BJ (cell line): ENCODE measurements around the gene TUFT1. TPM values are rescaled to one million over a fixed set of nuclear protein-coding genes. Genes with fewer than 3 reads are reported as not detected.
"Not testable (repeated sequence)": the region's sequence is repeated elsewhere in the genome, so short reads cannot be mapped to it uniquely, and the experiment has no call there.

Experiments used
- CTCF ChIA-PET: fragments of 350-600 bp; formaldehyde crosslinking; extraction: SDS; loops from one replicate; lab custom pipeline; 2021; ENCODE audit warnings: antibody characterized with exemption, inconsistent platforms; lab: Yijun Ruan, JAX
- POLR2A ChIA-PET: fragments of 300-600 bp; sonication (Branson Sonifier 250); formaldehyde crosslinking; extraction: SDS; loops from one replicate; lab custom pipeline; 2021; ENCODE audit warnings: antibody characterized with exemption; lab: Charles Lee
- DNase-seq: peaks from one replicate; pipeline ENCODE4 v3.0.0-alpha.2; 2011; ENCODE audit warnings: low read depth
- H3K27me3 ChIP-seq: 2 replicates; pipeline ENCODE4 v1.6.0; 2011; ENCODE audit warnings: low read length; ENCODE audit not compliant: control insufficient read depth, insufficient read depth
- H3K36me3 ChIP-seq: 2 replicates; pipeline ENCODE4 v1.5.1; 2011; ENCODE audit warnings: low read length; ENCODE audit not compliant: control insufficient read depth, insufficient read depth
- H3K4me3 ChIP-seq: 2 replicates; pipeline ENCODE4 v1.5.1; 2011; ENCODE audit warnings: low read depth, mild to moderate bottlenecking, control low read depth, low read length
- polyA plus RNA-seq: library from polyadenylated mRNA; depleted of rRNA; stranded (reverse); fragments of >200 nt; gene quantifications from 2 replicates; pipeline ENCODE4 v1.2.3, GENCODE V29; 2011
- TF ChIP-seq, protein P1 (sequence below): IDR thresholded peaks from 2 replicates; pipeline ENCODE4 v1.5.1; 2011; ENCODE audit warnings: low read depth, mild to moderate bottlenecking, control low read depth, inconsistent platforms, low read length, moderate library complexity; ENCODE audit not compliant: insufficient read depth

The TUFT1 gene
- polyA plus RNA-seq, 1 experiment: 14.3 TPM

DNA sequence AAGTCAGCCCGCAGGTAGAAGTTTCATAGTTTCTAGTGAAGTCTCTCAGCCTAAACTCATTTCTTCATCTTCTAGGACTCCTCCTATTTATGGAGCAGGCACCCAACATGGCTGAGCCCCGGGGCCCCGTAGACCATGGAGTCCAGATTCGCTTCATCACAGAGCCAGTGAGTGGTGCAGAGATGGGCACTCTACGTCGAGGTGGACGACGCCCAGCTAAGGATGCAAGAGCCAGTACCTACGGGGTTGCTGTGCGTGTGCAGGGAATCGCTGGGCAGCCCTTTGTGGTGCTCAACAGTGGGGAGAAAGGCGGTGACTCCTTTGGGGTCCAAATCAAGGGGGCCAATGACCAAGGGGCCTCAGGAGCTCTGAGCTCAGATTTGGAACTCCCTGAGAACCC lies 21.7 kb upstream of the TUFT1 start:
- POLR2A ChIA-PET: no interaction called here
- no peaks in the 10 kb centered on the region for H3K36me3 ChIP-seq

DNA sequence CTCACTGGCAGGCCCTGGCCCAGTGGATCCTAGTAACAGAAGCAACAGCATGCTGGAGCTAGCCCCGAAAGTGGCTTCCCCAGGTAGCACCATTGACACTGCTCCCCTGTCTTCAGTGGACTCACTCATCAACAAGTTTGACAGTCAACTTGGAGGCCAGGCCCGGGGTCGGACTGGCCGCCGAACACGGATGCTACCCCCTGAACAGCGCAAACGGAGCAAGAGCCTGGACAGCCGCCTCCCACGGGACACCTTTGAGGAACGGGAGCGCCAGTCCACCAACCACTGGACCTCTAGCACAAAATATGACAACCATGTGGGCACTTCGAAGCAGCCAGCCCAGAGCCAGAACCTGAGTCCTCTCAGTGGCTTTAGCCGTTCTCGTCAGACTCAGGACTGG lies 21.2 kb upstream of the TUFT1 start:
- CTCF ChIA-PET: interaction anchor here (1.2 to 4.6 kb wide), 3 partner anchors 15 to 75 kb away, joined by 3 to 24 read pairs (median 7); no protein-coding TSS in a partner anchor
- TF ChIP-seq, protein P1, sequence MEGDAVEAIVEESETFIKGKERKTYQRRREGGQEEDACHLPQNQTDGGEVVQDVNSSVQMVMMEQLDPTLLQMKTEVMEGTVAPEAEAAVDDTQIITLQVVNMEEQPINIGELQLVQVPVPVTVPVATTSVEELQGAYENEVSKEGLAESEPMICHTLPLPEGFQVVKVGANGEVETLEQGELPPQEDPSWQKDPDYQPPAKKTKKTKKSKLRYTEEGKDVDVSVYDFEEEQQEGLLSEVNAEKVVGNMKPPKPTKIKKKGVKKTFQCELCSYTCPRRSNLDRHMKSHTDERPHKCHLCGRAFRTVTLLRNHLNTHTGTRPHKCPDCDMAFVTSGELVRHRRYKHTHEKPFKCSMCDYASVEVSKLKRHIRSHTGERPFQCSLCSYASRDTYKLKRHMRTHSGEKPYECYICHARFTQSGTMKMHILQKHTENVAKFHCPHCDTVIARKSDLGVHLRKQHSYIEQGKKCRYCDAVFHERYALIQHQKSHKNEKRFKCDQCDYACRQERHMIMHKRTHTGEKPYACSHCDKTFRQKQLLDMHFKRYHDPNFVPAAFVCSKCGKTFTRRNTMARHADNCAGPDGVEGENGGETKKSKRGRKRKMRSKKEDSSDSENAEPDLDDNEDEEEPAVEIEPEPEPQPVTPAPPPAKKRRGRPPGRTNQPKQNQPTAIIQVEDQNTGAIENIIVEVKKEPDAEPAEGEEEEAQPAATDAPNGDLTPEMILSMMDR: no peak
- no peak for DNase-seq
- Histone ChIP-seq H3K27me3 (peaks cover 2% of the 10 kb centered on the region; the same call in 1 of the 2 replicates), H3K36me3 (no peaks in the 10 kb centered on the region), H3K4me3 (no peak overlapping the region)
- POLR2A ChIA-PET: no interaction called here

More for the DNA sequence above, 21.7 kb upstream of the TUFT1 start:
- no peak for DNase-seq
- CTCF ChIA-PET: interaction anchor here (1.2 to 4.6 kb wide), 3 partner anchors 16 to 74 kb away, joined by 3 to 24 read pairs (median 7); no protein-coding TSS in a partner anchor
- TF ChIP-seq, protein P1: no peak
- Histone ChIP-seq H3K27me3 (peaks cover 2% of the 10 kb centered on the region; the same call in 1 of the 2 replicates), H3K4me3 (no peak overlapping the region)

- ChIA-PET POLR2A (no interaction called here), CTCF (interaction anchor here (1.1 to 4.6 kb wide), 4 partner anchors 12 to 75 kb away, joined by 3 to 24 read pairs (median 5); no protein-coding TSS in a partner anchor)
- Histone ChIP-seq H3K27me3 (peaks cover 4% of the 10 kb centered on the region), H3K36me3 (no peaks in the 10 kb centered on the region), H3K4me3 (no peak overlapping the region)
- TF ChIP-seq, protein P1: no peak
- no peak for DNase-seq
Measured at GRCh38 chr1:151519667-151520066, 20.4 kb upstream of the TUFT1 start.

DNA sequence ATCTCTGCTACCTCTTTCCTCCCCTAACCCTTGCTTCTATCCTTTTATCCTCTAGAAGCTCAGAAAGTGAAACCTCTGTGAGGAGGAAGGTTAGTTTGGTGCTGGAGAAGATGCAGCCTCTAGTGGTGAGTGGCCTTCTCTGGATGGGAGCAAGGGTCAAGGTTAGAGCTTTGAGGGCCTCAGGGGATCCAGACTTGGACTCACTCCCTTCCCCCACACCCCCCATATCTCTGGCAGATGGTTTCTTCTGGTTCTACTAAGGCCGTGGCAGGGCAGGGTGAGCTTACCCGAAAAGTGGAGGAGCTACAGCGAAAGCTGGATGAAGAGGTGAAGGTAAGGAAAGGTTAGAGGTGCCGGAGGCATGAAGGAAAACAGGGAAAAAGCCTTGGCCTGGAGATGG lies 19.8 kb upstream of the TUFT1 start:
- CTCF ChIA-PET: interaction anchor here (0.9 to 4.6 kb wide), 5 partner anchors 11 to 215 kb away, joined by 3 to 24 read pairs (median 3); no protein-coding TSS in a partner anchor
- peaks cover 5% of the 10 kb centered on the region for H3K27me3 ChIP-seq

DNA sequence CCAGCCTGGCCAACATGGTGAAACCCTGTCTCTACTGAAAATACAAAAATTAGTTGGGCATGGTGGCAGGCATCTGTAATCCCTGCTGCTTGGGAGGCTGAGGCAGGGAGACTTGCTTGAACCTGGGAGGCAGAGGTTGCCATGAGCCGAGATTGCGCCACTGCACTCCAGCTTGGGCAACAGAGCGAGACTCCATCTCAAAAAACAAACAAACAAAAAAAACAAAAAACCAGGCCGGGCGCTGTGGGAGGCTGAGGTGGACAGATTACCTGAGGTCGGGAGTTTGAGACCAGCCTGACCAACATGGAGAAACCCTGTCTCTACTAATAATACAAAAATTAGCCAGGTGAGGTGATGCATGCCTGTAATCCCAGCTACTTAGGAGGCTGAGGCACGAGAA lies 17.7 kb upstream of the TUFT1 start:
- CTCF ChIA-PET: interaction anchor here (0.7 to 4.6 kb wide), 2 partner anchors 12 to 171 kb away, joined by 3 to 24 read pairs; no protein-coding TSS in a partner anchor
- not testable (repeated sequence) for H3K27me3 ChIP-seq, H3K36me3 ChIP-seq, H3K4me3 ChIP-seq, DNase-seq
- POLR2A ChIA-PET: interaction anchor here (0.7 kb wide), 1 partner anchor 245 kb away, joined by 3 read pairs; no protein-coding TSS in a partner anchor

More for the DNA sequence above, 19.8 kb upstream of the TUFT1 start:
- POLR2A ChIA-PET: no interaction called here
- TF ChIP-seq, protein P1: peak; percentile 23; the same call in 1 of the 2 replicates
- Histone ChIP-seq H3K4me3 (no peak overlapping the region), H3K36me3 (no peaks in the 10 kb centered on the region)
- DNase-seq: no peak
